ENCODE results near the gene XRRA1.

The XRRA1 gene

GRCh38 chr11:74932797-74933196 is 16.1 kb downstream of the XRRA1 start:
- Histone ChIP-seq H3K4me3 (replicated peaks; ENCODE audit: low read depth, low read length) (no peak overlapping the region), H3K27me3 (replicated peaks; ENCODE audit: control insufficient read depth, insufficient read depth, low read length) (no peaks in the 10 kb centered on the region), H3K36me3 (ENCODE audit: control insufficient read depth, insufficient read depth, low read length) (peaks cover 3% of the 10 kb centered on the region; the same call in 1 of the 2 replicates)
- no peak for TF ChIP-seq CTCF (IDR thresholded peaks at IDR 0.05; ENCODE audit: insufficient read depth, low read length, poor library complexity, severe bottlenecking)
- no peak for DNase-seq (ENCODE audit: extremely low read depth, insufficient read length)

- Histone ChIP-seq H3K4me3 (replicated peaks; ENCODE audit: low read depth, low read length) (no peak overlapping the region), H3K27me3 (replicated peaks; ENCODE audit: control insufficient read depth, insufficient read depth, low read length) (no peaks in the 10 kb centered on the region), H3K36me3 (ENCODE audit: control insufficient read depth, insufficient read depth, low read length) (peaks cover 3% of the 10 kb centered on the region; the same call in 1 of the 2 replicates)
- no peak for TF ChIP-seq CTCF (IDR thresholded peaks at IDR 0.05; ENCODE audit: insufficient read depth, low read length, poor library complexity, severe bottlenecking)
- no peak for DNase-seq (ENCODE audit: extremely low read depth, insufficient read length)
Measured at GRCh38 chr11:74932169-74932568, 16.7 kb downstream of the XRRA1 start.

GRCh38 chr11:74929431-74930363 is 19.2 kb downstream of the XRRA1 start:
- peak; percentile 80 for TF ChIP-seq CTCF (IDR thresholded peaks at IDR 0.05; ENCODE audit: insufficient read depth, low read length, poor library complexity, severe bottlenecking)
- DNase-seq (ENCODE audit: extremely low read depth, insufficient read length), result no peak
- Histone ChIP-seq H3K4me3 (replicated peaks; ENCODE audit: low read depth, low read length) (no peak overlapping the region), H3K36me3 (ENCODE audit: control insufficient read depth, insufficient read depth, low read length) (peaks cover 3% of the 10 kb centered on the region), H3K27me3 (replicated peaks; ENCODE audit: control insufficient read depth, insufficient read depth, low read length) (no peaks in the 10 kb centered on the region)

- Histone ChIP-seq H3K36me3 (ENCODE audit: control insufficient read depth, insufficient read depth, low read length) (peaks cover 2% of the 10 kb centered on the region), H3K27me3 (replicated peaks; ENCODE audit: control insufficient read depth, insufficient read depth, low read length) (no peaks in the 10 kb centered on the region), H3K4me3 (replicated peaks; ENCODE audit: low read depth, low read length) (no peak overlapping the region)
- DNase-seq (ENCODE audit: extremely low read depth, insufficient read length), result no peak
- TF ChIP-seq CTCF (IDR thresholded peaks at IDR 0.05; ENCODE audit: insufficient read depth, low read length, poor library complexity, severe bottlenecking), result no peak
Measured at GRCh38 chr11:74927496-74927895, 21.4 kb downstream of the XRRA1 start.

GRCh38 chr11:74926304-74927030 is 22.4 kb downstream of the XRRA1 start:
- no peak for TF ChIP-seq CTCF (IDR thresholded peaks at IDR 0.05; ENCODE audit: insufficient read depth, low read length, poor library complexity, severe bottlenecking)
- H3K27me3 ChIP-seq (replicated peaks; ENCODE audit: control insufficient read depth, insufficient read depth, low read length), result no peaks in the 10 kb centered on the region
- no peak for DNase-seq (ENCODE audit: extremely low read depth, insufficient read length)
- peaks cover 2% of the 10 kb centered on the region for H3K36me3 ChIP-seq (ENCODE audit: control insufficient read depth, insufficient read depth, low read length)
- H3K4me3 ChIP-seq (replicated peaks; ENCODE audit: low read depth, low read length), result no peak overlapping the region
